GM12892 (cell line): ENCODE measurements around the gene TDP2.

Source experiments
- POLR2A ChIP-seq: IDR thresholded peaks from 2 replicates; pipeline ENCODE4 v1.6.1; 2011; ENCODE audit warnings: low read depth, low read length, control low read depth
- TAF1 ChIP-seq: IDR thresholded peaks from 2 replicates; pipeline ENCODE4 v1.6.1; 2011; ENCODE audit warnings: low read depth, mild to moderate bottlenecking, control low read depth, low read length, borderline replicate concordance

DNA sequence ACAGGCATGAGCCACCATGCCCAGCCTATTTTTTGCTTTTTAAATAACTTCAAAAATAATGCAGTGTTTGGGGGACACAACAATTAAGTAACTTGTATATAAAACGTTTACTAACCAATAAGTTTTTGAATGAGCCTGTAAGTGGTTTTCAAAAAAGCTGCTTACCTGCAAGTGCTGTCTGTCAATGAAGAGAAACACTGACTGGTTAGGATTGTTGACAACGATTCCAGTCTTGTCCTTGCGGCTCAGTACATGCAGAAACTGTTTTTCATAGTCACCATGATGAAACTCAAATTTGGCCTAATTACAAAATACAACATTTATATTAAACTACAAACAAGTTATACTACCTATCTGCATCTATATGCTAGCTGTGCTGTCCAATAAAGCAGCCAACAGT lies 41.9 kb upstream of the TDP2 start:
- no peak for TF ChIP-seq POLR2A
- no peak for TF ChIP-seq TAF1
